Fibroblast of skin of left quadriceps (primary cell): Measurements from ENCODE around the gene SDHC.
"Not testable (repeated sequence)": the region's sequence is repeated elsewhere in the genome, so short reads cannot be mapped to it uniquely, and the experiment has no call there.

Experiments
- DNase-seq, 2 experiments: peaks; one replicate each; pipeline ENCODE4 v3.0.0-alpha.2; 2013; ENCODE audit warnings: low read depth in 2 of 2

SDHC gene

GRCh38 chr1:161388639-161389038, 74.5 kb downstream of the SDHC start:
- DNase-seq: no peak

DNA sequence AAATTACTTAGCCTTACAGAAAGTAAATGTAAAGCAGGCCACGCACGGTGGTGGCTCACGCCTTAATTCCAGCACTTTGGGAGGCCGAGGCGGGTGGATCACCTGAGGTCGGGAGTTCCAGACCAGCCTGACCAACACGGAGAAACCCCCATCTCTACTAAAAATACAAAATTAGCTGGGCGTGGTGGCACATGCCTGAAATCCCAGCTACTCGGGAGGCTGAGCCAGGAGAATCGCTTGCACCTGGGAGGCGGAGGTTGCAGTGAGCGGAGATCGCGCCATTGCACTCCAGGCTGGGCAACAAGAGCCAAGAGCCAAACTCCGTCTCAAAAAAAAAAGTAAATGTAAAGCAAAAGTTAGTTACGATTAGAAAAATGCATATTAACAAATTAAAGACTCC, 75.0 kb downstream of the SDHC start:
- not testable (repeated sequence) for DNase-seq

DNA sequence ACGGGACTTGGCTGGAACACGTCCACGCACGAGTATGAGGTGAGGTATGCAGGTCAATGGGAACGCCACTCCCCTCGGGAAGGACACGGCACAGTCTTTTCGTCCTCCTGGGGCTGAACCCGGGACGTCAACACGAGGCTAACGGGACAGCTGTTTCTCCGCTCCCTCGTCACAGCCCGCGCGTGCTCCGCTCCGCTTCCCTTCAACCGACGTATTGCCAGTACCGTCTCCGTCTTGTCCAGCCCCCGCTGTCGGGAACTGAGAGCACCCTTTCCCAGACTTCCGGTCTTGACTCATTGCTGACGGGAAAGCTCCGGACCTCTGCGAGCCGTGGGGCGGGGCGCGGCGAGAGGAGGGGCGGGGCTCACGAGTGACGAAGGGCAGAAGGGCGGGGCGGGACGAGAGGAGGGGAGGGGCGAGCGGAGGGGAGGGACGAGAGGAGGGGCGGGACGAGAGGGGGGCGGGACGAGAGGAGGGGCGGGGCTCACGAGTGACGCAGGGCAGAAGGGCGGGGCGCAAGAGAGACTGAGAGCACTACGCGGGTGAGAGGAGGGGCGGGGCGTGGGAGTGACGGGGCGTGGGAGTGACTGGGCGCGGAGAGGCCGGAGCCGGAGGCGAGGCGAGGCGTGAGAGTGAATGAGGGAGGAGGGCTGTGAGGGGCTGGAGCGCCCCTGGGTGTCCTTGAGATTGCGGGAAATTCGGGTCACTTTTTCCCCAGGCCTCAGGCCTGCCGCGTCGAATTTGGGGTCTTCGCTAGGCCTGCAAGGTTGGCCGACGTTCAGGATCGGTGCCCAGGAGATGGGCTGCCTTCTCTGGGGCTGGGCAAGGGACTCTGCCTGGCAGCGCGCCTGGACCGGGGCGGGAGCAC, 75.7 kb downstream of the SDHC start:
- peak; percentile 97 for DNase-seq

- no peak for DNase-seq
Measured at GRCh38 chr1:161390559-161390858, 76.3 kb downstream of the SDHC start.

DNA sequence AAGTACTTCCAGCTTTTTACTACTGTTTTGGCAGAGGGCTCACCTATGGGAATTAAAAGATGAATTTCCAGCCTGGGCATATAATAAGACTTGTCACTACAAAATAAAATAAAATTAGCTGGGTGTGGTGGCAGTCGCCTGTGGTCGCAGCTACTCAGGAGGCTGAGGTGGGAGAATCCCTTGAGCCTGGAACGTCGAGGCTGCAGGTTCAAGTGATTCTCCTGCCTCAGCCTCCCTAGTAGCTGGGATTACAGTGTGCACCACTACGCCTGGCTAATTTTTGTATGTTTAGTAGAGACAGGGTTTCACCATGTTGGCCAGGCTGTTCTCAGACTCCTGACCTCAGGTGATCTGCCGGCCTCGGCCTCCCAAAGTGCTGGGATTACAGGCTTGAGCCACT, 77.0 kb downstream of the SDHC start:
- DNase-seq: not testable (repeated sequence)

GRCh38 chr1:161391611-161392010, 77.4 kb downstream of the SDHC start:
- DNase-seq: no peak

DNA sequence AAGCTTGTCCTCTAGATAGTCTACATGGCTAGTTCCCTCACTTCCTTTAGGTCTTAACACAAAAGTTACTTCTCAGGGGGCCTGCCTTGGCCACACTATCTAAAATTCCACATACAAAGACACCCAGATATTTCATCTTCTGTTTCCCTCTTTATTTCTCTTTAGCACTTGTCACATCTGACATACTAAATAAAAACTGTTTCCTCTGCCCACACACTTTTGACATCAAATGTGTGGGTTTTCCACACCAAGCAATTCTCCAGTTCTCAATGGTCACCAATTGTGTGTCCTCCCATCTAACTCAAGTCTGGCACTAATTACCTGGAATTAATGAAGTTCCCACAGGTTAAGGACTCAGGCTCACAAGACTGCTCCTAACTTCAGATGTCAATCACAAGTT, 79.0 kb downstream of the SDHC start:
- DNase-seq: no peak

DNA sequence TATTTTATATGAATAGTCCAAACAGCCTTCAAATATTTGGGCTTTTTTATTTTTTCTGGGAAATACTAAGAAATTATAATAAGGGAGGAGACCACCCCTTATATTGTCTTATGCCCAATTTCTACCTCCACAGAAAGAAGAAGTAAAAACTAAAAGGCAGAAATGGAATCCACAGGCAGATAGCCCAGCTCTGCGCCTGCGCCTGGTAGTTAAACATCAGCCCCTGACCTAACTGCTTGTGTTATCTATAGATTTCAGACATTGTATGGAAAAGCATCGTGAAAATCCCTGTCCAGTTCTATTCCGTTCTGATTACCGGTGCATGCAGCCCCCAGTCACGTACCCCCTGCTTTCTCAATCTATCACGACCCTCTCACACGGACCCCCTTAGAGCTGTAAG, 82.9 kb downstream of the SDHC start:
- not testable (repeated sequence) for DNase-seq

- DNase-seq: peak in 1 of 2 experiments; percentile 8
Measured at GRCh38 chr1:161398900-161399256, 84.7 kb downstream of the SDHC start.

DNA sequence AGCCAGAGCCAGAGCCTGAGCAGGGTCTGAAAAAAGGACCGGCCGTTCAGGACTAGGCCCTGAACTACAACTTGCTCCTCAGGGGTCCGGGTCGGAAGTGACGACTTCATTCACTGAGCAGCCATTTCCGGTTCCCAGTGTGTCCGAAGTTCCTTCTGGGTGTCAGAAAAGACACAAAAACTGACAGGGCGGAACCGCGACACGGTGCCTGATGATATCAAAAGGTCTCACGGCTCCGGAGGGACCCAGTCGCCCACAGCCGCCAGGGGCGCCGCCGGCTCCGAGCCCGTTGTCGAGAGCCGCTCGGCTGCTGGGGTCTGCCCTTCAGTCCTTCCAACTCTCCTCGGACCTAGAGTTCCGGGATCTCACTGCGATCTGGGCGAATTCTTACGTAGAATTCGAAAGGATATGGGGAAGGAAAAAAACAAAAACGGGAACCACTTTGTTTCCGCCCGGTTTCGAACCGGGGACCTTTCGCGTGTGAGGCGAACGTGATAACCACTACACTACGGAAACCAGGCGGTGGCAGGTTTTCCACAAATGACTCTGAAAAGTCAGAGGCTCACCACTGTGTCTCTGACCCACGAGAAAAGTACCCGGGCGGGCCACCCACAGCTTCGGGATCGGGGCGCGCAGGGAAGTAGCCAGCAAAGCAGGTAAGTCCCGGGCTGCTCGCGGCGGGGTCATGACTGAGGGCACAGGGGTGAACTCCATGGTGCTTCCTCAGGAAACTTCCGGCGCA, 85.2 kb downstream of the SDHC start:
- peak; percentile 82 to 83 for DNase-seq

- DNase-seq: no peak
Measured at GRCh38 chr1:161402446-161402845, 88.3 kb downstream of the SDHC start.

DNA sequence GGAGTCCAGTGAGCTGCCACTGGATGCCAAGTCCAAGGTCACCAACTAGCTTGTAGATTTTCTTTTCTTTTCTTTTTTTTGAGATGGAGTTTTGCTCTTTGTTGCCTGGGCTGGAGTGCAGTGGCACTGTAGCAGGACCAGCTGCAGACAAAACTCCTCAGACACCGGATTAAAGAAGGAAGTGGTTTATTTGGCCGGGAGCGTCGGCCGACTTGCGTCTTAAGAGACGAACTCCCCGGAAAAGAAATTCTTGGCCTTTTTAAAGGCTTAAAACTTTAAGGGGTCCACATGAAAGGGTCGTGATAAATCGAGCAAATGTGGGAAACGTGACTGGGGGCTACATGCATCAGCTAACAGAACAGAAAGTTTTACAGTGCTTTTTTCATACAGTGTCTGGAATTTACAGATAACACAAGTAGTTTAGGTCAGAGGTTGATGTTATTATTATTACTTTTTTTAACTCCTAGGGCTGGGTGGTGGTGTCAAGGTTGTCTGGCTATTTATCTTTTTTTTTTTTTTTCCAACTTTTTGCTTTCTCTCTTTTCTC, 89.9 kb downstream of the SDHC start:
- no peak for DNase-seq

DNA sequence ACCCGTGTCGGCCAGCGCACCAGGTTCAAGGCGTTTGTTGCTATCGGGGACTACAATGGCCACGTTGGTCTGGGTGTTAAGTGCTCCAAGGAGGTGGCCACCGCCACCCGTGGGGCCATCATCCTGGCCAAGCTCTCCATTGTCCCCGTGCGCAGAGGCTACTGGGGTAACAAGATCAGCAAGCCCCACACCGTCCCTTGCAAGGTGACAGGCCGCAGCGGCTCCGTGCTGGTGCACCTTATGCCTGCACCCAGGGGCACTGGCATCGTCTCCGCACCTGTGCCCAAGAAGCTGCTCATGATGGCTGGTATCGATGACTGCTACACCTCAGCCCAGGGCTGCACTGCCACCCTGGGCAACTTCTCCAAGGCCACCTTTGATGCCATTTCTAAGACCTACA, 92.4 kb downstream of the SDHC start:
- not testable (repeated sequence) for DNase-seq

DNA sequence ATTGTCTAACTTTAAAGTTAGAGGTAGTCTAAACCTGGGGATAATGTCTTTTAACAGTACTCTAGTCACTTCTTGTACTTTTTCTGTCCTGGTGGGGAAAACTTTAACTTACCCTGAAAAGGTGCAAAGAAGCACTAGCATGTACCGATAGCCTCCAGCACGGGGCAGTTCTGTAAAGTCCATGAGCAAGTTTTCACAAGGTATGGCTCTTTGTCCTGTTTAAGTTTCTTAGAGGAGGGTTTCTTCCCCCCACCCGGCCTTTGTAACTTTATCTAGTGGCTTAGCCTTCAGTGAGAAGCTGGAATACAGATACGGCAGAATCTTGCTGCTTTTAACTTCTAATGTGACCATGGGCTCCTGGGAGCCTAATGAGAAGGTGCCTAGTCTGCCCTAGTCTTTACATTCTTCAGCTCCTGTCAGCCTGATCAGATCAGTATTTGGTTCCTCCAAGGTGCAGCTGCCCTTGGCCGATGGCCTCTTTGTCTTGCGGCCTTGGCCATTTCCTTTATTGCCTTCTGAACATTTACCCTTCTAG, 93.3 kb downstream of the SDHC start:
- no peak for DNase-seq

DNA sequence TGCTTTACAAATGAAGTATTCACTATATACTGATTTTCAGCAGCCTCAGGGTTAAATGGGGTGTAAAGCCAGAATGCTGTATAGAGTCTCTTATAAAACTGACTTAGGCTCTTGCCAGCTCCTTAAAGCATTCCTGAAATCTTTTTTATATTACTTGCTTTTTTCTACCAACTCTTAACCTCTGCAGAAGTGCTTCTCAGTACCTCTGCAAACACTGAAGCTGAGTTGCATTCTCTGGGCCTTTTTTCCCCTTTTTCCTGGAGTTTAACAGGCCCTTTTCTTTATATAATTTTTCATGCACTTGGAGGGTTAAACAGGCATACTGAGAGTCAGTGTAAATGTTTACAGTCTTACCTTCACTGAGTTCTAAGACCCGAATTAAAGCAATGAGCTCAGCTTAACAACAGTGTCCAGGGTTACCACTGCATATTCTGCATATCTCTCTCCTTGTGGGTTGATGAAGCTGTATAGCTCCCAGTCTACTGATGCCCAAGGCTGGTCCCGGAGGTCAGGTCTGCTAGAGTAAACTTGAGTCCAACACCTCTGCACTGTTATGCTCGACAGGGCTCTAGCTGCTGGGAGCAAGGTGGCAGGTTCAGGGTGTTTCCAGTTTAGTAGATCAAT, 94.4 kb downstream of the SDHC start:
- no peak for DNase-seq

DNA sequence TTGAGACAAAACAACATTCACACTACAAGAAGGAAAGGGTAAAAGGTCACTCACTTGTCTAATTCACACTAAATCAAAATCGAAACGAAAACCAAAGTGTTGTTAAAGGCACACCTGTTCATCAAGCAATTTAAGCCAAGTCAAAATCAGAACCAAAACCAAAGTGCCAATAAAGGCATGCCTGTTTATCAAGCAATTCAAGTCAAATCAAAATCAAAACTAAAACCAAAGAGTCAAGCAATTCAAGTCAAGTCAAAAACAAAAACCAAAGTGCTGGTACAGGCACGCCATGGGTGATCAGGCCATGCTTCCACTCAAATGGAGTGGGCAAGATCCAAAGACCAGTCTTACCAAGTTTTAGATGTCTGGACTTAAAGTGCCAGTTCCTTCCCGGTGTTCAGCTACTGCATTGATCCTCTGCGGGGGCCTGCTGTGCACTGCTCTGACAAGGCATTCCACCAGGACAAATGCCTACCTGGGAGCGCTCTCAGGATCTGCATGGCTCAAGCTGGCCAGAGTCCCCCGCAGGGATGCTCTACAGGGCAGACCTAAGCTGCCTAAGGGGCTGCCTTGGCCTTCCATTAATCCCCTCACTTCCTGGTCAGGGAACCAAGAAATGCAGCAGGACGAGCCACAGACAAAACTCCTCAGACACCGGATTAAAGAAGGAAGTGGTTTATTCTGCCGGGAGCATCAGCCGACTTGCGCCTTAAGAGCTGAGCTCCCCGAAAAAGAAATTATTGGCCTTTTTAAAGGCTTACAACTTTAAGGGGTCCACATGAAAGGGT, 95.9 kb downstream of the SDHC start:
- DNase-seq: not testable (repeated sequence)

- DNase-seq: not testable (repeated sequence)
Measured at GRCh38 chr1:161410636-161410970, 96.4 kb downstream of the SDHC start.
